Measurements from ENCODE around the gene STK39. TPM values are rescaled to one million over a fixed set of nuclear protein-coding genes. Genes with fewer than 3 reads are reported as not detected.

Gene STK39
- total and polyA plus RNA-seq, 9 of the 15 experiments (the other 6 are each of a cell fraction or from before 2014, with no cell fraction given): 0.19 to 0.76 (median 0.51) TPM

- H3K27ac ChIP-seq (ENCODE audit: extremely low read depth, low read depth, low read length): no peak overlapping the region
- no peak overlapping the region for H3K4me2 ChIP-seq (ENCODE audit: insufficient read depth, low read length)
- no peaks in the 10 kb centered on the region for H3K4me1 ChIP-seq (replicated peaks in 1 of 2; ENCODE audit: control insufficient read depth in 2 of 2, insufficient read depth in 2 of 2, low read length in 2 of 2)
- H3K4me3 ChIP-seq: no peak overlapping the region
- H3K27me3 ChIP-seq (ENCODE audit: control insufficient read depth in 2 of 2, insufficient read depth in 2 of 2, low read length in 2 of 2): peaks cover 0 to 3% of the 10 kb centered on the region in 2 experiments; a peak in 1 of 5 replicates
- H3K9me3 ChIP-seq (replicated peaks; ENCODE audit: control insufficient read depth, insufficient read depth, low read depth, low read length): no peaks in the 10 kb centered on the region
- no TSS peak for BruUV-seq (replicated peaks)
- DNase-seq (ENCODE audit: extremely low read depth in 1 of 4, low spot score in 3 of 4): no peak
- ChIA-PET POLR2A (no interaction called here), CTCF (ENCODE audit: low intra/inter-chr PET ratio) (no interaction called here)
- H3K9ac ChIP-seq (ENCODE audit: insufficient read depth in 1 of 2, low read depth in 2 of 2, low read length in 2 of 2): no peak overlapping the region
- H3K9me1 ChIP-seq (ENCODE audit: control insufficient read depth, insufficient read depth, low read length): no peaks in the 10 kb centered on the region
- H3K79me2 ChIP-seq (ENCODE audit: control insufficient read depth, insufficient read depth, low read length): no peaks in the 10 kb centered on the region
- no peaks in the 10 kb centered on the region for H3K36me3 ChIP-seq (ENCODE audit: control insufficient read depth, insufficient read depth, low read length)
- WGBS (ENCODE audit: insufficient coverage, low coverage, missing lambda C conversion rate): 0% methylated on average over 2 of the region's 2 CpGs
- in situ Hi-C loops (cut with MboI): no loop called here
- no peak overlapping the region for H2AFZ ChIP-seq (ENCODE audit: low read depth, low read length)
- intact Hi-C loops (cut with micrococcal nuclease): loop anchor here (10.0 kb wide), 1 partner anchor 780 kb away; no protein-coding TSS in a partner anchor
- no peak for FAIRE-seq
- H4K20me1 ChIP-seq (replicated peaks; ENCODE audit: control insufficient read depth, insufficient read depth, low read length): no peaks in the 10 kb centered on the region
- no peak for ATAC-seq
- TF ChIP-seq NFRKB (IDR thresholded peaks at IDR 0.05; ENCODE audit: low read depth): no peak
- TF ChIP-seq ZKSCAN8 (CRISPR knock-in tag; IDR thresholded peaks at IDR 0.05): no peak
- TF ChIP-seq, protein P1, sequence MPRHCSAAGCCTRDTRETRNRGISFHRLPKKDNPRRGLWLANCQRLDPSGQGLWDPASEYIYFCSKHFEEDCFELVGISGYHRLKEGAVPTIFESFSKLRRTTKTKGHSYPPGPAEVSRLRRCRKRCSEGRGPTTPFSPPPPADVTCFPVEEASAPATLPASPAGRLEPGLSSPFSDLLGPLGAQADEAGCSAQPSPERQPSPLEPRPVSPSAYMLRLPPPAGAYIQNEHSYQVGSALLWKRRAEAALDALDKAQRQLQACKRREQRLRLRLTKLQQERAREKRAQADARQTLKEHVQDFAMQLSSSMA (CRISPR knock-in tag; IDR thresholded peaks at IDR 0.05): no peak
- no peak for TF ChIP-seq KAT8 (IDR thresholded peaks at IDR 0.05; ENCODE audit: low read depth)
- no peak for TF ChIP-seq ZNF655 (CRISPR knock-in tag; IDR thresholded peaks at IDR 0.05)
- no peak for TF ChIP-seq ARID1B (IDR thresholded peaks at IDR 0.05)
- TF ChIP-seq BRCA1 (IDR thresholded peaks at IDR 0.05): no peak
- no peak for TF ChIP-seq BRCA1 (CRISPR knock-in tag; IDR thresholded peaks at IDR 0.05)
- no peak for TF ChIP-seq NFE2 (IDR thresholded peaks at IDR 0.05; ENCODE audit: low read depth)
- TF ChIP-seq PHTF2 (CRISPR knock-in tag; IDR thresholded peaks at IDR 0.05): no peak
- no peak for TF ChIP-seq ETV1 (tag; conservative IDR thresholded peaks at IDR 0.05; ENCODE audit: low read depth)
- TF ChIP-seq, protein P2, sequence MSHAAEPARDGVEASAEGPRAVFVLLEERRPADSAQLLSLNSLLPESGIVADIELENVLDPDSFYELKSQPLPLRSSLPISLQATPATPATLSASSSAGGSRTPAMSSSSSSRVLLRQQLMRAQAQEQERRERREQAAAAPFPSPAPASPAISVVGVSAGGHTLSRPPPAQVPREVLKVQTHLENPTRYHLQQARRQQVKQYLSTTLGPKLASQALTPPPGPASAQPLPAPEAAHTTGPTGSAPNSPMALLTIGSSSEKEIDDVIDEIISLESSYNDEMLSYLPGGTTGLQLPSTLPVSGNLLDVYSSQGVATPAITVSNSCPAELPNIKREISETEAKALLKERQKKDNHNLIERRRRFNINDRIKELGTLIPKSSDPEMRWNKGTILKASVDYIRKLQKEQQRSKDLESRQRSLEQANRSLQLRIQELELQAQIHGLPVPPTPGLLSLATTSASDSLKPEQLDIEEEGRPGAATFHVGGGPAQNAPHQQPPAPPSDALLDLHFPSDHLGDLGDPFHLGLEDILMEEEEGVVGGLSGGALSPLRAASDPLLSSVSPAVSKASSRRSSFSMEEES (CRISPR knock-in tag; IDR thresholded peaks at IDR 0.05): no peak
- TF ChIP-seq CHCHD3 (CRISPR knock-in tag; IDR thresholded peaks at IDR 0.05): no peak
- no peak for TF ChIP-seq ZHX1 (conservative IDR thresholded peaks at IDR 0.05; ENCODE audit: low read length)
- TF ChIP-seq, protein P3, sequence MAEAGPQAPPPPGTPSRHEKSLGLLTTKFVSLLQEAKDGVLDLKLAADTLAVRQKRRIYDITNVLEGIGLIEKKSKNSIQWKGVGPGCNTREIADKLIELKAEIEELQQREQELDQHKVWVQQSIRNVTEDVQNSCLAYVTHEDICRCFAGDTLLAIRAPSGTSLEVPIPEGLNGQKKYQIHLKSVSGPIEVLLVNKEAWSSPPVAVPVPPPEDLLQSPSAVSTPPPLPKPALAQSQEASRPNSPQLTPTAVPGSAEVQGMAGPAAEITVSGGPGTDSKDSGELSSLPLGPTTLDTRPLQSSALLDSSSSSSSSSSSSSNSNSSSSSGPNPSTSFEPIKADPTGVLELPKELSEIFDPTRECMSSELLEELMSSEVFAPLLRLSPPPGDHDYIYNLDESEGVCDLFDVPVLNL (CRISPR knock-in tag; IDR thresholded peaks at IDR 0.05; ENCODE audit: low read depth): no peak
- no peak for TF ChIP-seq RBBP5 (IDR thresholded peaks at IDR 0.05; ENCODE audit: borderline replicate concordance, insufficient read depth, low read length, poor library complexity, severe bottlenecking)
- TF ChIP-seq NFXL1 (CRISPR knock-in tag; IDR thresholded peaks at IDR 0.05): no peak
Observed at GRCh38 chr2:168145011-168145410, 102.4 kb downstream of the STK39 start.

All from K562 (cell line).